Fibroblast of lung (primary cell): Measurements from ENCODE around the gene DHX57.

ENCODE experiments used
- EZH2 ChIP-seq: IDR thresholded peaks from 2 replicates; pipeline ENCODE4 v1.5.1; 2012; ENCODE audit warnings: low read length, control low read depth, mild to moderate bottlenecking; ENCODE audit errors: missing control alignments
- TF ChIP-seq, protein P1 (sequence below), 2 donors: IDR thresholded peaks in 1 of 2; conservative IDR thresholded peaks in 1 of 2; 1 replicate in 1 of 2; 2 replicates in 1 of 2; pipeline ENCODE4 v1.5.1; 2011 to 2012; ENCODE audit warnings: low read length in 2 of 2, control low read depth in 1 of 2, inconsistent platforms in 1 of 2, low read depth in 1 of 2, mild to moderate bottlenecking in 1 of 2

DNA sequence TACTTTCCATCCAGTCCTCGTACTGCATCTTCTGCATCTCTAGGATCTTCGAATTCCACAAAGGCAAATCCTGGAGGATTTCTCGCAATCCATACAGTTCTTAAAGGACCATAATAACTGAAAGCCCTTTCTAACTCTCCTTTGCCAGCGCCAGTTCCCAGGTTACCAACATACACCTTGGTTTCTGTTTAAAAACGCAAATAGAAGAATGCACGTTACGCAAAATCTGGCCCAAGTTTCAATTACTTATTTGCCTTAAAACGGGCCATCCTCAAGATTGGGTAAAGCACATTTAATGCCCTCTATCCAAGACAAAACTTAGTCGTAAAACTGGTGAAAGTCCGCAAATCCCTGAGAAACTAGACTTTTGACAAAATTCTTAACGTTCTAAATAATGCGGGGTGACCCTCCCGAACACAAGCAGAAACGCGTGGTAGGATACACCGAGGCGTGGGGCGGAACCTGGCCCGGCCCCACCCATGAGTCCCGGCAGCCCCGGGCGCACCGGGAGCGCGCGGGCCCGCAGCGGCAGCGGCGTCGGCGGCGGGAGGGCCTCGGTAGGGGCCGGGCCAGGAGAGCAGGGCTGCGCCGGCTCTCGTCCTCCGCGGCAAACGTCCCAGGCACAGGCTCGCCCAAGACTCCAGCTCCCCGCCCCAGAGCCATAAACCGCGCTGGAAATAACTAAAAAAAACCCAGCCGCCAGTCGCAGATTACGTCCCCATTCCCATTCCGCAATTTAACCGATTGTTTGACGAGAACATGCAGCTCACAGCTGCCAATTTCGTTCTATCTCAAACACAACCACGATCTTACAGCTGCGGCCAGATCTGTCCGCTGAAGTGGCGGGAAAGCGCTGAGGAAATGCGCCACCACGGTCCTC is 125.5 kb downstream of the DHX57 start:
- TF ChIP-seq, protein P1, sequence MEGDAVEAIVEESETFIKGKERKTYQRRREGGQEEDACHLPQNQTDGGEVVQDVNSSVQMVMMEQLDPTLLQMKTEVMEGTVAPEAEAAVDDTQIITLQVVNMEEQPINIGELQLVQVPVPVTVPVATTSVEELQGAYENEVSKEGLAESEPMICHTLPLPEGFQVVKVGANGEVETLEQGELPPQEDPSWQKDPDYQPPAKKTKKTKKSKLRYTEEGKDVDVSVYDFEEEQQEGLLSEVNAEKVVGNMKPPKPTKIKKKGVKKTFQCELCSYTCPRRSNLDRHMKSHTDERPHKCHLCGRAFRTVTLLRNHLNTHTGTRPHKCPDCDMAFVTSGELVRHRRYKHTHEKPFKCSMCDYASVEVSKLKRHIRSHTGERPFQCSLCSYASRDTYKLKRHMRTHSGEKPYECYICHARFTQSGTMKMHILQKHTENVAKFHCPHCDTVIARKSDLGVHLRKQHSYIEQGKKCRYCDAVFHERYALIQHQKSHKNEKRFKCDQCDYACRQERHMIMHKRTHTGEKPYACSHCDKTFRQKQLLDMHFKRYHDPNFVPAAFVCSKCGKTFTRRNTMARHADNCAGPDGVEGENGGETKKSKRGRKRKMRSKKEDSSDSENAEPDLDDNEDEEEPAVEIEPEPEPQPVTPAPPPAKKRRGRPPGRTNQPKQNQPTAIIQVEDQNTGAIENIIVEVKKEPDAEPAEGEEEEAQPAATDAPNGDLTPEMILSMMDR (conservative IDR thresholded peaks at IDR 0.05 in 1 of 2, IDR thresholded peaks at IDR 0.05 in 1 of 2; ENCODE audit: low read depth in 1 of 2, low read length in 2 of 2), result no peak
- TF ChIP-seq EZH2, result no peak
